GM18517 (cell line): ENCODE data around the gene YY1AP1.
"Not testable (repeated sequence)": the region's sequence is repeated elsewhere in the genome, so short reads cannot be mapped to it uniquely, and the experiment has no call there.

Experiments
- ATAC-seq: cut with Tn5 transposase; IDR thresholded peaks from one replicate; pipeline ENCODE4 v1.9.1; 2021; ENCODE audit warnings: mild to moderate bottlenecking, moderate library complexity; ENCODE audit not compliant: unreplicated experiment

The YY1AP1 gene

GRCh38 chr1:155688324-155689080 lies at the start of gene YY1AP1:
Gene YY1AP1, minus strand, starts transcription at chr1:155688774. Its CDS starts 8,338 bp downstream, at chr1:155680436.
- peak; percentile 72 for ATAC-seq

GRCh38 chr1:155729031-155729898 lies 40.7 kb upstream of the YY1AP1 start:
- no peak for ATAC-seq

DNA sequence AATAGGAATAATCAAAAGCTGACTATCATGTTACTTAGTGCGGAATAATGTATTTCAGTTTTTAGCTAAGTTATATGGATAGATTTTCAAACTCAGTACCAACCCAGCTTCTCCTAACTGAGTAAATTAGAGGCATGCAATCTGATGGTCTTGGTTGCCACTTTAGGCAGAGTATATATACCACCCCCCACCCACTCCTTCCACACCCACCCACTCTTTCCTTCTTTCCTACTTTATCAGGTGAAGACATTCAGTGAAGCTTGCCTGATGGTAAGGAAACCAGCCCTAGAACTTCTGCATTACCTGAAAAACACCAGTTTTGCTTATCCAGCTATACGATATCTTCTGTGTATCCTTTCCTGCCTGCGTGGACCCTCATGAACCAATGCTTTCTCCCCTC lies 36.6 kb upstream of the YY1AP1 start:
- no peak for ATAC-seq

DNA sequence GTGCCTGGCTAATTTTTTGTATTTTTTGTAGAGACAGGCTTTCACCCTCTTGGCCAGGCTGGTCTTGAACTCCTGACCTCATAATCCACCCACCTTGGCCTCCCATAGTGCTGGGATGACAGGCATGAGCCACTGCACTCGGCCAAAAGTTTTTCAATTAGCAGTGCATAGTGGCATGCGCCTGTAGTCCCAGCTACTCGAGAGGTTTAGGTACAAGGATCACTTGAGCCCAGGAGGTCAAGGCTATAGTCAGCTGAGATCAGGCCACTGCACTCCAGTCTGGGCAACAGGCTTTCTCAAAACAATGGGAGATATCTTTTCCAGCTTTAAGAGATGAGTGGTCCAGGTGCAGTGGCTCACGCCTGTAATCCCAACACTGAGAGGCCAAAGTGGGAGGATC lies 31.1 kb upstream of the YY1AP1 start:
- ATAC-seq: no peak

GRCh38 chr1:155718524-155719115 lies 30.0 kb upstream of the YY1AP1 start:
- not testable (repeated sequence) for ATAC-seq

DNA sequence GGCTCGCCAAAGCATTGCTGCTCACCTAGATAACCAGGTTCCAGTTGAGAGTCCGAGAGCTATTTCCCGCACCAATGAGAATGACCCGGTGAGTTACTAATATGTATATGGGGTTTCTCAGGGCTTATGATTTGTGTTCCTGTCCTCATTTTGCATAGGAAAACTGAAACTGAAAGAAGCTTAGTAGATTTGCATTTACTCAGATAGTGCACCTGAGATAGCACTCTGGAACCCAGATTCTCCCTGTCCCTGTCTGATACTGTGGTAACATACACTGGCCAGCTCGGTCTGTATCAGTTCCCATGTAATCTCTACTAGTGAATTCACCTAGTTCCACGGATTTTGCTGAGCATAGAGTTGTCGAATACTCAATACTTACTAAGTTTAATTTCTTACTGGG lies 28.5 kb upstream of the YY1AP1 start:
- ATAC-seq: no peak

GRCh38 chr1:155715777-155716176 lies 27.2 kb upstream of the YY1AP1 start:
- ATAC-seq: no peak

DNA sequence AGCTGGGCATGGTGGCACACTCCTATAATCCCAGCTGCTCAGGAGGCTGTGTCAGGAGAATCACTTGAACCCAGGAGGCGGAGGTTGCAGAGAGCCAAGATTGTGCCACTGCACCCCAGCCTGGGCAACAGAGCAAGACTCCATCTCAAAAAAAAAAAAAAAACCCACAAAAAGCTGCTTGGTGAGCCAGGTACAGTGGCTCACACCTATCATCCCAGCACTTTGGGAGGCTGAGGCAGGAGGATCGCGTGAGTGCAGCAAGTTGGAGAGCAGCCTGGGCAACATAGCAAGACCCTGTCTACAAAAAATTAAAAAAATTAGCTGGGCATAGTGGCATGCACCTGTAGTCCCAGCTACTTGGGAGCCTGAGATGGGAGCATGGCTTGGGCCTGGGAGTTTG lies 26.5 kb upstream of the YY1AP1 start:
- ATAC-seq: not testable (repeated sequence)

GRCh38 chr1:155713075-155713474 lies 24.5 kb upstream of the YY1AP1 start:
- ATAC-seq: no peak

GRCh38 chr1:155712636-155713035 lies 24.1 kb upstream of the YY1AP1 start:
- not testable (repeated sequence) for ATAC-seq

DNA sequence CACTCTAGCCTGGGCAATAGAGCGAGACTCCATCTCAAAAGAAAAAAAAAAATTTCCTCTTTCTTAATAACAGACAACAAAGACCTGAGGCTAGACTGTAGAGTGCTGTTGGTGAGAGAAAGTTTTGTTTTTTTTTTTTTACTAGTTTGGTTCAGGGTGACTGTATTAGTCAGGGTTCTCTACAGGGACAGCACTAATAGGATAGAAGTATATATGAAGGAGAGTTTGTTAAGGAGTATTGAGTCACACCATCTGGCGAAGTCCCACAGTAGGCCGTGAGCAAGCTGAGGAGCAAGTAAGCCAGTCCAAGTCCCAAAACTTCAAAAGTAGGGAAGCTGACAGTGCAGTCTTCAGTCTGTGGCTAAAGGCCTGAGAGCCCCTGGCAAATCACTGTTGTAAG lies 22.9 kb upstream of the YY1AP1 start:
- not testable (repeated sequence) for ATAC-seq

DNA sequence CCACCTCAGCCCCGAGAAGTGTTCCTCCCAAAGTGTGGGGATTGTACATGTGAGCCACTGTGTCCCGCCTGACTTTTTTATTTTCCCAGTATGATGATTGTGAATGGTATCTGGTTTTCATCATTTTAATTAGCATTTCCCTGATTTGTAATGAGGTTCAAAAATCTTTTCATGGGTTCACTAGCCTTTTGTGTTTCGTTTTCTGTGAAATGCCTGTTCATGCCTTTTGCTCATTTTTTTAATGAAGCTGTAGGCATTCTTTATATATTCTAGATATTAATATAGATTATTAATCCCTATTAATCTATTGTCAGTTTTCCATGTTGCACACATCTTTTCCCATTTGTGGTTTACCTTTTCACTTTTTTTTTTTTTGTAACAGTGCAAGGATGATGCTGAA lies 20.8 kb upstream of the YY1AP1 start:
- no peak for ATAC-seq

- no peak for ATAC-seq
Measured at GRCh38 chr1:155706139-155706538, 17.6 kb upstream of the YY1AP1 start.

GRCh38 chr1:155704414-155704813 lies 15.8 kb upstream of the YY1AP1 start:
- ATAC-seq: not testable (repeated sequence)

DNA sequence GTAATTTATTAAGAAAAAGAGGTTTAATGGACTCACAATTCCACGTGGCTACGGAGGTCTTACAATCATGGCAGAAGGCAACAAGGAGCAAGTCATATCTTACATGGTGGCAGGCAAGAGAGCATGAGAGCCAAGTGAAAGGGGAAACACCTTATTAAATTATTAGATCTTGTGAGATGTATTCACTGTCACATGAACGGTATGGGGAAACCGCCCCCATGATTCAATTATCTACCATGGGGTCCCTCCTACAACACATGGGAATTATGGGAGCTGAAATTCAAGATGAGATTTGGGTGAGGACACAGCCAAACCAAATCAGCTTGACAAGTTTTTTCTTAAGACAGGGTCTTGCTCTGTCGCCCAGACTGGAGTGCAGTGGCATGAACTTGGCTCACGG lies 14.6 kb upstream of the YY1AP1 start:
- no peak for ATAC-seq

DNA sequence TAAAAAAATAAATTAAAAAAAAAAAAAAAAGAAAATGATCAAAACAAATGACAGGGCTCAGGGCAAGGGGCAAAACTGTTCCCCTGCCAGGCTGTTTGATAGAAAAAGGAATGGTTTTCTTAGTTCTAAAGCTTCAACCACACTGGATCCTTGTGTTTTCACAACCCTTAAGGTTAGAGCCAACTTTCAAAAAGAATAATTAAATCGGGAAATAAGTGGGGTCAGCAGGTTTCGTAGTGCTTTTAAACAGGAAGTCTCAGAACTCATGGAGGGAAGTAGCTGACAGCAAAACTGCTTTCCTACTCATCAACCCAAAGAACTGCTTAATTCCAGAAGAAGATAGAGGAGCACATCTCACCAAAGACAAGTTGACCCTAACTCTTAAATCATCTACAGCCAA lies 13.1 kb upstream of the YY1AP1 start:
- ATAC-seq: not testable (repeated sequence)

- not testable (repeated sequence) for ATAC-seq
Measured at GRCh38 chr1:155699062-155699461, 10.5 kb upstream of the YY1AP1 start.

- ATAC-seq: no peak
Measured at GRCh38 chr1:155698382-155699038, 9.9 kb upstream of the YY1AP1 start.

GRCh38 chr1:155697616-155698015 lies 9.0 kb upstream of the YY1AP1 start:
- ATAC-seq: not testable (repeated sequence)

- no peak for ATAC-seq
Measured at GRCh38 chr1:155697046-155697445, 8.5 kb upstream of the YY1AP1 start.

DNA sequence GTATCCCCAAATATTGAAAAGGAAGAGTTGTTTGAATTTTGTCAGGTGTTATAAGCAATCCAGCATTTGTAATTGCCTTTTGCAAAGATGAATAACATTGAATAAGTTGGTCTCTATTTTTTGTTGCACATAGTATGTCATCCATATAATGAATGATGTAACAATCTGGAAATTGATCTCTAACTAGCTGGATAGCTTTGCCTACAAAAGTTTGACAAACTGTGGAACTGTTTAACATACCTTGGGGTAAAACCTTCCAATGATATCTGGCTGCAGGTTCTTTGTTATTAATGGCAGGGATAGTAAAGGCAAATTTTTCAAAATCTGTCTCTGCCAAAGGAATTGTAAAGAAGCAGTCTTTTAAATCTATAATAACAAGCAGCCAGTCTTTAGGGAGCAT lies 8.0 kb upstream of the YY1AP1 start:
- no peak for ATAC-seq
